ENCODE results near the gene DNAJB1.
"Not testable (repeated sequence)": the region's sequence is repeated elsewhere in the genome, so short reads cannot be mapped to it uniquely, and the experiment has no call there.

Gene DNAJB1

DNA sequence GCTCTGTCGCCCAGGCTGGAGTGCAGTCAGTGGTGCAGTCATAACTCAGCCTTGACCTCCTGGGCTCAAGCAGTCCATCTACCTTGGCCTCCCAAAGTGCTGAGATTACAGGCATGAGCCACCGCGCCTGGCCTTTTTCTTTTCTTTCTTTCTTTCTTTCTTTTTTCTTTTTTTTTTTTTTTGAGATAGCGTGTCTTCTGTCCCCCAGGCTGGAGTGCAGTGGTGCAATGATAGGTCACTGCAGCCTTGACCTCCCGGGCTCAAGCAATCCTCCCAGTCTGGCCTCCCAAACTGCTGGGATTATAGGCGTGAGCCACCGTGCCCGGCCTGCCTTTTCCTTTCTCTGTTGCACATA is 33.8 kb upstream of the DNAJB1 start:
- not testable (repeated sequence) for DNase-seq

DNA sequence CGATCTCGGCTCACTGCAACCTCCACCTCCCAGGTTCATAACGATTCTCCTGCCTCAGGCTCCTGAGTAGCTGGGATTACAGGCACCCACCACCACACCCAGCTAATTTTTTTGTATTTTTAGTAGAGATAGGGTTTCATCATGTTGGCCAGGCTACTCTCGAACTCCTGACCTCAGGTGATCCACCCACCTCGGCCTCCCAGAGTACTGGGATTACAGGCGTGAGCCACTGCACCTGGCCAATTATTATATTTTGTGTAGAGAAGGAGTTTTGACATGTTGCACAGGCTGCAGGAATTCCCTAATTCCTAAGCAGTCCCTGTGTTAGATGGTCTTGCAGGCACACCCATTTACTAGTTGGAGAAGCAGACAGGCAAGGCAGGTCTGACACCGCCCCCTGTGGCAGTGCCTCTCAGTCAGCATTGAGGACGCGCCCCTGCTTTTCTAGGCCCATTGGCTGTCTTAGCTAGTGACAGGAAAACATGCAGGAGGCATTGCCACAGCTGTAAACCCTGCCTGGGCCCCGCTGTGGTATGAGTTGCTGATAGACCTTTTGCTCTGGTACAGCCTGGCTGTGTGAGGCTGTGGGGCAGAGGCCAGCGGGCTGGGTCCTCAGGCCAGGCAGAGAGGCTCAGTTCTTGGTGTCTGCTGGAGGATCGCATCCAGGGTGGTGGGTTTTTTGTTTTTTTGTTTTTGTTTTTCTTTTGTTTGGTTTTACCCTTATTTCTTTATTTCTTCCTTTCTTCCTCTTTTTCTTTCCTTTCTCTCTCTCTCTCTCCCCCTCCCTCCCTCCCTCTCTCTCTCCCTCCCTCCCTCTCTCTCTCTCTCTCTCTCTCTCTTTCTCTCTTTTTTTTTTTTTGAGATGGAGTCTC is 33.2 kb upstream of the DNAJB1 start:
- peak; percentile 34 for DNase-seq

DNA sequence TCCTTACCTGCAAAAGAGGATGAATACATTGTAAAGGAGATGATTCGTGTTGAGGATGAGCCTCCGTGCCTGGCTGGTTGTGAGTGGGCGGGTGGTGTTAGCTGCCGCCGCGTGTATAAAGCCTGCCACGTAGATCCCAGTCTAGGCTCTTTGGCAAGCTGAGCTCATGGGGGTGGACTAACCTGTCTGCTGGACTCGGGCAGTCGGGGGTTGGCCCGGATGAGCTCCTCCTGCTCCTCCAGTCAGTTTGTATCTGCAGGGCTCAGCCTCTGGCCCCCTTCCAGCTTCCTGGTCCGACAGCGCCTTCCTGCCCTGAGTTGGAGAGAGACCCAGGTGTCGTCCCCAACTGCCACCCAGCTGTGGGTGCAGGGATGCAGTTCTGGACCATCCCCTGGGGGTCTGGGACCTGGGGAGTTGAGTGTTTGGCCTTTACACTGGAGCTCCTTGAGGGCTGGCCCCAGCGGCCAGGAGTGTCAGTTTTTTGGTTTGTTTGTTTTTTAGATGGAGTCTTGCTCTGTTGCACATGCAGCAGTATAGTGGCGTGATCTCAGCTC is 32.1 kb upstream of the DNAJB1 start:
- DNase-seq: peak; percentile 61

DNA sequence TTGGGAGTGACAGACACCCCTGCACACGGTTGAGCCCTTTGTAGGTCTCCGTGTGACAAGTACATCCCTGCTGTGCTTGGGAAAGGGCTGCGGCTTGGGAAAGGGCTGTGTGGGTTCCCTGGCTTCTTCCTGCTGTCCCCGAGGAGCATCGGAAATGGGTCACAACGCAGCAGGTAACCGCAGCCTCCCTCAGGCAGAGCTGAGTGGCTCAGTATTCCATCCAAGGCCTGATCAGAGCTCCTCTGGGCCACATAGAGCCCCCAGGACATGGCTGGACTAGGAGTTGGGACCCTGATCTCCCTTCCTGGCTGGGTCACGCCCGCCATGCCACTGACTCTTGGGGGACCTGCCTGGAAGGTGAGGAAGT is 27.5 kb upstream of the DNAJB1 start:
- DNase-seq: no peak

DNA sequence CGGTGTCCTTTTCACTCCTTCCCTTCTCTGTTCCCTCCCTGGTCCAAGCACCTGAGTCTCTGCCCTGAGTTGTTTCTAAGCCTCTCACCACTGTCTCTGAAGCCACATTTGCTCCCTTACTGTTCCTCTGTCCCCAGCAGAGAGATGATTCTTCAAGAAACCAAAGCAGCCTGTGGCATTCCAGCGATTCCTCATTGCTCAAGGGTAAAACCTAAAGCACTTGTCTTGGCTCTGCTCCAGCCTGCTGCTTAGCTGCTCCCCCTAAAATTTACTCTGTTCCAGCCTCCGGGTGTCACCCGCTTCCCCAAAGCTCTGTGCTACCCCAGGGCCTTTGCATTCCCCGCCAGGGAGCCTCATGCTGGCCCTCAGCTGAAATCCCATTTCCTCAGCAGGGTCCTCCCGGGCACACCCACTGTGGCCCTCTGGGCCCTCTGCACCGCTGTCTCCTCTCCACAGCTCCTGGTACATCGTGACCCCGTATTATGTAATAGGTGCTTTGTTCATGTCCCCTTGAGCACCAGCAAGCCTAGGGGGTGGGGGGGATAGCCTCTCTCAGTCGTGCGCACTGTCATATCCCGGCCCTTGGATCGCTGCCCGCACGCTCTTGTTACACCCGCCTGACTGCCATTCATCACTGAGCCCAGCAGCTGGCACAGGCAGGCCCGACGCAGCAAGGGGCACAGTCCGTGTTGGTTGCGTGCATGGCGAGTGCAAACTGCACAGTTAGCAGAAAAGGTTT is 26.9 kb upstream of the DNAJB1 start:
- DNase-seq: peak; percentile 99

DNA sequence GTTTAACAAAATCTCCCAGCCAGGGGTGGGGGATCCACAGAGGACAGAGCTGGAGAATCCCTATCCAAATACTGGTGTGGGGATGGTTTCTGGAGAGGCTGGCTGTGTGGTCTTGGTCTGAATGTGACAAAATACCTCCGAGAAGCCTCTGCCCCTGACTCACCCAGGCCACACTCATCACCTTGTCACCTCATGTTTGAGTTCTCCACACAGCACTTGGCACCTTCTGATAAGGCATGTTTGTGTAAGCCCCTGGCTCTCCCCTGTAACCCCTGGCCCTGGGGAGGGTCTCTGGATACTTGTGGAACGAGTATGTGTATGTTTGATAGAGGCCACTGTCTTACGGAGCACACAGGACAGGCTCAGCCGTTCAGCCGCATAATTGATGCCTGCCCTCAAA is 25.9 kb upstream of the DNAJB1 start:
- DNase-seq: no peak

DNA sequence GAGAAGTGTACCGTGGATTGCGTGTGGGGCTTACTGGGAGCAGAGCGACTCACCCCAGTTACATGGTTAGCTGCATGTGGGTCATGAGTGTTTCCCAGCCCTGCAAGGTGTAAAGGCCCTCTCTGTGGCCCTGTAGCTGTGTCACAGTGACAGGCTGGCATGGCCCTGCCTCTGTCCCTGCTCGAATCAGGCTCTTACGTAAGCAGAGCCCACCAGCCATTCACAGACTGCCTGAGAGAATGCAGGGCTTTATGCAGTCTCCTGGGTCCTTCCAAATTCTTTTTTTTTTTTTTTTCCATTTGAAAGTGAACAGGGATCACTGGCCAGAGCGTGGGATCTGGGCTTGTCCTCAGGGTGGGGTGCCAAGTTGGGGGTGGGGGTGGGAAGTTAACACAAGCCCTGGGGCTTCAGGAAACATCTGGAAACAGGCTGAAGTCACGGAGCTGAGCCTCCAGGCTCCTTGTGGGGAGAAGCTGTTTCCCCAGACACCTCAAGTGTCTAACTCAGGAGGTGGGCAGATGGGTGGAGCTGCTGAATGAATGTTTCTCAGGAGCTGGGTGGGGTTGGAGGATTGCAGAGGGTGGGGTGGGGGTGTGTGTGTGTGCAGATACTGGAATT is 24.6 kb upstream of the DNAJB1 start:
- DNase-seq: no peak

DNA sequence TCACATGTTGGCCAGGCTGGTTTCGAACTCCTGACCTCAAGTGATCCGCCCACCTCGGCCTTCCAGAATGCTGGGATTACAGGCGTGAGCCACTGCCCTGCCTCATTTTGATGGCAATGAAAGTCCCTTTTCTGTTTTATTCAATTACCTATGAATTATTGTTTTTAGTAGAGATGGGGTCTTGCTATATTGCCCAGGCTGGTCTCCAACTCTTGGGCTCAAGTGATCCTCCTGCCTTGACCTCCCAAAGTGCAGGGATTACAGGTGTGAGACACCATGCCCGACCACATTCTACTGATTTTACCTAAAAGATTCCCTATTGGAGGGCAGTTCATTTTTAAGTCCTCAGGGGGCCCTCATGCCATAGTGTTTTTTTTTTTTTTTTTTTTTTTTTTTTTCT is 23.8 kb upstream of the DNAJB1 start:
- not testable (repeated sequence) for DNase-seq

DNA sequence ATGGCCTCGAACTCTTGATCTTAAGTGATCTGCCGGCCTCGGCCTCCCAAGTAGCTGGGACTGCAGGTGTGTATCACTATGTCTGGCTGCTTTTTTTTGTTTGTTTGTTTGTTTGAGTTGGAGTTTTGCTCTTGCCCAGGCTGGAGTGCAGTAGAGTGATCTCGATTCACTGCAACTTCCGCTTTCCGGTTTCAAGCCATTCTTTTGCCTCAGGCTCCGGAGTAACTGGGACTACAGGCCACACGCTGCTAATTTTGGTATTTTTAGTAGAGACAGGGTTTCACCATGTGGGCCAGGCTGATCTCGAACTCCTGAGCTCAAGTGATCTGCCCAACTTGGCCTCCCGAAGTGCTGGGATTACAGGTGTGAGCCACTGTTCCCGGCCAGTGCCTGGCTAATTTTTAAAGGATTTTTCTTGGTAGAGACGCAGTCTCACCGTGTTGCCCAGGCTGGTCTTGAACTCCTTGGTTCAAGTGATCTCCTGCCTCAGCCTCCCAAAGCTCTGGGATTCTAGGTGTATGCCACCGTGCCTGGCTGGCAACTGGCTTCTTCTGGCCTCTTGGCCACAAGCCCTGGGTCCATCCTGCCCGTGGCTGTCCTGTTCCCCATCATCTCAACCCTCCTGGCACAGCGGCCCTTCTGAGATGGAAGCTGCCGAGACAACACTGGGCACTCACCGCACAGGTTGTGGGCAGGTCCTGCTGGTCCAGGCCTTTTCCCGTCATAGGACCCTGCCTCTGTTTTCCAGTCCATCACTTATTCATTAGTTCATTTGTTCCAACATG is 22.7 kb upstream of the DNAJB1 start:
- DNase-seq: no peak

DNA sequence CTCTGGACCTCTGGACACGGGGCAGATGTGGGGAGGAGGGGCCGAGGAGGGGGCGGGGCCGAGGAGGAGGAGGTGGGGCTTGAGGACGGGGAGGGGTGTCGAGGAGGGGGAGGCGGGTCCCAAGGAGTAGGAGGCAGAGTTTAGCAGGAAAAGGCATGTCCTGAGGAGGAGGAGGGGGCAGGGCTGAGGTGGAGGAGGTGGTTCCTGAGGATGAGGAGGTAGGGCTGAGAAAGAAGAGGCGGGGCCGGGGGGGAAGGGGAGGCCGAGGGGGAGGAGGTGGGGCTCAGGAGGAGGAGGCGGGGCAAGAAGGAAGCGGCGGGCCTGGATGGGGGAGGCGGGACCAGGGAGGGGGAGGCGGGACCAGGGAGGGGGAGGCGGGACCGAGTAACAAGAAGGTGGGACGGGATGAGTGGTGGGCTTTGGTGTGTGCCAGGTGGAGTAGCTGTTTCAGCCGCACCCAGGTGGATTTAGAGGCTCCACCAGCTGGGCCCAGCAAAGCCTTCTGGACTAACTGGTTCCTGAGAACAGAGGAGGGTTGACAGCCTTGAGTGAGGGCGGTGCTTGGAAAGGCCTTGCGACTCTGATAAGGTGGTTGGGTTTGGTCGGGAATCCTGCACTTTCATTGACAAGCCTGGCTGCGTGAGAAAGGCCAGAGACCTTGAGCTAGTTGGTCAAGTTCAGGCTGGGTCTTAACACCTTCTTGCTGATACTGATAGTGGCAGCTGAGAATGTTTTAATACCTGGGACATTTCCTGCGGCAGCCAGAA is 18.9 kb upstream of the DNAJB1 start:
- peak; percentile 59 for DNase-seq

DNA sequence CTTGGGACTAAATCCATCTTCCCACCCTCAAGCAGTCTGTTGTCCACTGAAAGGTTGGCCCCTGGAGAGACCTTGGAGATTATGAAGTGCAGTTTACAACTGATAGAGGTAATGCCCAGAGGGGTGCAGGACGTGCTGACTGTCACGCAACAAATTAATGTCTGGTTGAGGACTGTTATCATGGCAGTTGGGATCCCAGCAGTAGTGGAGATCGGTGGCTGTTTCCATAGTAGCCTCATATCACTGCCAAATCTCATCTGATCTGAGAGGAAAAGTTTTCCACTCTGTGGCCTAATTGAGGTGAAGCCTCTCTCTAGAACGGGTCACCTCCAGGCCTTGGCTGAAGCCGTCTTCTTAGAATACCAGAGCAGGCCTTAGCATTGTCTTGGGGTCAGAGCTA is 15.3 kb upstream of the DNAJB1 start:
- no peak for DNase-seq

DNA sequence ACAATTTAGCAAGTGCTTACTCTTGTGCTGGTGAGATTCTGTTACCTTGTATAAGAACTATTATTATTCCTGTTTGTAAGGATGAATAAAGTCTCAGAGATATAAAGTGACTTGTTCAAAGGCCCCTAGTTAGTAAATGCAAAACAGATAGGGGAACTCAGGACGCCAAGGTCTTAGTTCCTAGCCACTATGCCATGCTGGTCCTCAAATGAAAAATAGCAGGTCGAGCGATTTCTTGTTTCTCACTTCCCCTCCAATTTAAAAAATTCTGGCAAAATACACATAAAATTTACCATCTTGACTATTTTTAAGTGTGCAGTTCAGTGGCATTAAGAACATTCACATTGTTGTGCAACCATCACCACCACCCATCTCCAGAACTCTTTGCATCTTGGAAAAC is 12.3 kb upstream of the DNAJB1 start:
- DNase-seq: no peak

DNA sequence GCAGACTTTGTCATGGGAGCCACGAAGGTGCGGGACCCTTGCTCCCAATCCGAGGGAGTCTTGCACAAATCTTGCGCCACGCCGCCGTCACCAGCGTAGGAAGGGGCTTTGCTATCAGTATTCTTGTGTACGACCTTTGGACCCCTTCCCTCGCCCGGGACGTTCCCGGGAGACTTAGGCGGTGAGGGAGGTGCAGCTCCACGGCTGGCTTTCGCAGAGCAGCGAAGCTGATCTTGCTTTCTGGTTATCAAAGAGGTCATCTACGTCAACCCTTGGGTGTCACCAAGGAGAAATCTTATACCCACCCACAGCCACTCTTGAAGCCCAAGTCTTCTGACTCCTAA is 11.8 kb upstream of the DNAJB1 start:
- DNase-seq: no peak

DNA sequence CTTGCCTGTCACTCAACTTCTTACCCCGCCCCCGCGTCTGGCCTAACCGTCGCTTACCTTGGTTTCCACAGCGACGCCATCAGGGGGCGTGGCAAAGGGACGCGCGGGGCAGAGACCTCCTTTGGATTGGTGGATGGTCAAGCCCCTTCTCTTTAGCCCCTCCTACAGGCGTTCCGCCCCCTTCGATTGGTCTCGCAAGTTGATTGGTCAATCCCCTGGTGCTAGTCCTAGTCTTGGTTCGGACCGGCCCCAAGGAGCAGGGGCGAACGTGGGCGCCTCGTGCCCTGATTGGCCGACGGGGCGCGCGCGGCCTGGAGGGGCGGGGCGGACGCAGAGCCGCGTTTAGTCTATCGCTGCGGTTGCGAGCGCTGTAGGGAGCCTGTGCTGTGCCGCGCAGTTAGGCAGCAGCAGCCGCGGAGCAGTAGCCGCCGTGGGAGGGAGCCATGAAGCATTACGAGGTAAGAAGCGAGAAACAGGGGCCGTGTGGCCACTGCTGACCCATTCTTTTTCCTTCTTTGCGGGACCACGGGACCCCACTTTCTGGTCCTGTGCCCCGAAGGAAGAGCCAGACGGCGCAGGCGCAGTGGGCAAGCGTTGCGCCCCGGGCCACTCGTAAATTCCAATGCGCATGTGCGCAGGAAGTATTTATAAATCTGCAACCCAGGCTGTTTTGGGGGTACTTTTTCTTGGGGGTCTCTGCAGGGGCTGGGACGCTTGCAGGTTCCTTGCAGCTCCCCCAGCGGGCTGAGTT is 11.2 kb upstream of the DNAJB1 start, which contains the start of gene TECR:
TECR (plus strand) TSS at position 341 of the 751 bp plus-strand sequence; CDS start at position 444, 103 bp downstream.
- DNase-seq: peak; percentile 100

DNA sequence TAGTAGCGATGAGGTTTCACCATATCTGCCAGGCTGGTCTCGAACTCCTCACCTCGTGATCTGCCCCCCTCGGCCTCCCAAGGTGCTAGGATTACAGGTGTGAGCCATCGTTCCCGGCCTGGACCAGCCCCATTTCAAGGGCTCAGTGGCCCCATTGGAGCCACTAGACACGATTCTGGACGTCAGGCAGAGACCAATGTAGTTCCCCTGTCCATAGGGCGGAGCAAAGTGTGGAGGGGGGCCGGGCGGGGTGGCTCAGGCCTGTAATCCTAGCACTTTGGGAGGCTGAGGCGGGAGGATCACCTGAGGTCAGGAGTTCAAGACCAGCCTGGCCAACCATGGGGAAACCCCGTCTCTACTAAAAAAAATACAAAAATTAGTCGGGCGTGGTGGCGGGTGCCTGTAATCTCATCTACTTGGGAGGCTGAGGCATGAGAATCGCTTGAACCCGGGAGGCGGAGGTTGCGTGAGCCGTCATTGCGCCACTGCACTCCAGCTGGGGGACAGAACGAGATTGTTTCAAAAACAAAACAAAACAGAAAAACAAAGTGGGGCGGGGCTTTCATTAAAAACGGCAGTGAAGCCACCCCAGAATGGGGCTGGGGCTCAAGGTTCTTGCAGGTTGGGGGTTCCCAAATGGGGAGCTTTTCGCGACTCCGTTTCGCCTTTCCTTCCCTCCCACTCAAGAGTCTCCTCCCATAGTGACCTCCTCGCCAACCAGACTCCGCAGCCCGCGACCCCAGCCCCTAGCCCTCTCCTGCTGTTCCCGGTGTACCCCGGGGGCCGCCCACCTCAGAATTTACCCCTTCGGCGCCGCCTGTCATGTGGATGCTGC is 10.4 kb upstream of the DNAJB1 start:
- DNase-seq: peak; percentile 18

DNA sequence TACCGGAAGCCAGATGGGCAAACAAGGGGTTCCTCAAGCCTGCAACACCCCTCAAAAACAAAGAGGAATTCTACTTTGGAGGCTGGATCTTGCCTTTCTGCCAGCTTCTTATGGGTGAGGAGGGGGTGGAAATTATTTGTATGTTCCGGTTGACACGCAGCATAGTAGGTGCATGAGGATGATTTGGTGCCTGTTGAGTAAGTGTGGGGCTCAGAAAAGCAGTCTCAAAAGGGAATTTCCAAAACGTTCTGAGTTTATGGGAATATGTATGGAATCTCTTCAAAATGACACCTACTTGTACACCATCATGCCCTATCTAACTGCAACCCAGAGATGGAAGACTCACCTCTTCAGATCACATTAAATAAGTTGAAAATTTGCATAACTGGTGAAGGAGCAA is 8.2 kb upstream of the DNAJB1 start:
- DNase-seq: no peak

DNA sequence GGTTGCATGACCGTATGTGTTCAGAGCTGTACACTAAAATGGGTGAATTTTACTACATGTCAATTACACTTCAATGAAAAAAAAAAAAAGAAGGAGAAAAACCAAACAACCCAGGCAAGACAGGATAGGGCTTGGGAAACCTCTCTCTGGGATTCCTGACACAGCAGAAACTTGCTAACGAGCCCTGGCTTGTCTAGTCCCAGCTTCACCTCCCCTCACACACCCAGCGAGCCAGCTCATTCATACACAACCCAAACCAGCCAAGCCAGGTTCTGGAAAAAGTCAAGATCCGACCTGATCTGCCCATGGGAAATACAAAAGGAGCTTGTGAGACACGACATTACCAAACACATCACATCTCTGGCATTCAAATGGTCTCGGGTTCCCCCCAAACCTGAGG is 7.5 kb upstream of the DNAJB1 start:
- no peak for DNase-seq

DNA sequence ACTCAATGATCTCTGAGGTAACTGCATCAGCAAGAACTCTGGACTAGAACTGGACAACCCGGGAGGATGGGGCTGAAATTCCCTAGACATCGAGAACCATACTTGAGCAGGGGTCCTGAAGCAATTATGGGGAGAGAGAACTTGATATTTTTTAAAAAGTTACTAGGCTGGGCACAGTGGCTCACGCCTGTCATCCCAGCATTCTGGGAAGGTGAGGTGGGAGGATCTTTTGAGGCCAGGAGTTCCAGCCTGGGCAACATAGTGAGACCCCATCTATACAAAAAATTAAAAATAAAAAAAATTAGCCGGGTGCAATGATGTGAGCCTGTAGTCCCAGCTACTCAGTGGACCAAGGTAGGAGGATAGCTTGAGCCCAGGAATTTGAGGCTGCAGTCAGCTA is 2.3 kb upstream of the DNAJB1 start:
- no peak for DNase-seq

DNA sequence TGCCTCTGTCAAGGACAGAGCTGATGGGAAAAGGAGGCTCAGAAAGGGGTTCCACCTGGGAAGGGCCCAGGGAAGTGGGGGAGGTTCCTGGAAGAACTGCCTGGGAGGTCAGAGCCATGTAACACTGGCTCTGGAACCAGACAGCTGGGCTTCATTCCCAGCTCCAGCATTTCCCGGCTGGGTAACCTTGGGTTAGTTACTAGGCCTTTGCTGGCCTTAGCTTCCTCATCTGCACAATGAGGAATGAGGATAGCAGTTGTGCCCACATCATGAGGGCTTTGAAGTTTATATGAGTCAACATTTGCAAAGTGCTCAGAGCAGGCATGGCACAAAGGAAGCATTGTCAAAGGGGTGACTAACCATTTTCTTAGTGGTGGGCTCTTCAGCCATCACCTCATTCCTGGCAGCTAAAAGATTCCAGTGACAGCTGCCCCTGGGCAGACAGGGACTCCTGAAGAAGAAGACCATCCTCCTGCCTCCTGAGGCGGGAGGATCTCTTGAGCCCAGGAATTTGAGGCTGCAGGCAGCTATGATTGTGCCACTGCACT is 1.7 kb upstream of the DNAJB1 start:
- no peak for DNase-seq

DNA sequence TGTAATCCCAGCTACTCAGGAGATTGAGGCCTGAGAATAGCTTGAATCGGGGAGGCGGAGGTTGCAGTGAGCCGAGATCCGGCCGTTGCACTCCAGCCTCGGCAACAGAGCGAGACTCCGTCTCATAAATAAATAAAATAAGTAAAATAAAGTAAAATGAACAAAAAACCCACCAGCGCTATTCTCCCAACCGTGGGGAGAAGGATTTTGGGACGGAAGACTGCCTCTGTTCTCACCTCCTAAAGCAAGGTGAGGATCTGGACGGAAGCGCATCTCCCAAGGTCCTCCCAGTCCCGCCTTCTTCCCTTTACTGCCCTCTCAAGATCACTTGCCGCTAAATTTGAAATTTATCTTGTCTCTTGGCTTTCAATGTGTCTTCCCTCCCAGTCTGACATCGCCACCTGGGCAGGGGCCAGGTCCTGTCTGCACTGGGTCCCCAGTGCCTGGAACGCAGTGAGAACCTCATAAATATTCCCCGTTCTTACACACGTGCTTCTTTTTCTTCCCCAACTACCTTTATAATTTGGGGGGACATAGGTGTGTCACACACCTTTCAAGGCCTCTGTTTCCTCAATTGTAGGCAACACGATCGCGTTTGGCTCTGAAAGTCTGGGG is 1.2 kb upstream of the DNAJB1 start:
- no peak for DNase-seq

All from NCI-H69 (cell line).